CD4-positive, alpha-beta memory T cell (primary cell): ENCODE results near the gene SORCS3. TPM values are rescaled to one million over a fixed set of nuclear protein-coding genes. Genes with fewer than 3 reads are reported as not detected.

ENCODE experiments used
- CTCF ChIA-PET: fragments of 350-600 bp; sonication (Branson Sonifier 250); formaldehyde crosslinking; loops from one replicate; lab custom pipeline; 2021; ENCODE audit warnings: inconsistent platforms; ENCODE audit not compliant: partially characterized antibody; lab: Charles Lee
- POLR2A ChIA-PET: fragments of 350-600 bp; sonication (Branson Sonifier 250); formaldehyde crosslinking; loops from one replicate; lab custom pipeline; 2021; ENCODE audit not compliant: partially characterized antibody; lab: Charles Lee
- DNase-seq, 5 donors: peaks; one replicate each; pipeline versions ENCODE4 v3.0.0 to v3.0.0-alpha.2; 2020 to 2022; ENCODE audit warnings: mixed read lengths in 1 of 5
- H3K27ac ChIP-seq: one replicate; pipeline ENCODE4 v1.7.0; 2013; ENCODE audit warnings: low read depth, low read length
- H3K27me3 ChIP-seq: 2 replicates; pipeline ENCODE4 v1.7.0; 2013; ENCODE audit warnings: mild to moderate bottlenecking, low read length, moderate library complexity; ENCODE audit not compliant: insufficient read depth
- H3K36me3 ChIP-seq: 2 replicates; pipeline ENCODE4 v1.7.0; 2013; ENCODE audit warnings: mild to moderate bottlenecking, low read length, moderate library complexity; ENCODE audit not compliant: insufficient read depth
- H3K4me1 ChIP-seq: 2 replicates; pipeline ENCODE4 v1.7.0; 2013; ENCODE audit warnings: mild to moderate bottlenecking, low read length, moderate library complexity; ENCODE audit not compliant: insufficient read depth
- H3K4me3 ChIP-seq, 2 donors: one replicate each; pipeline ENCODE4 v1.7.0; 2013; ENCODE audit warnings: low read length in 2 of 2, mild to moderate bottlenecking in 1 of 2
- H3K9me3 ChIP-seq, 2 donors: one replicate each; pipeline ENCODE4 v1.7.0; 2013; ENCODE audit warnings: low read length in 2 of 2, control low read depth in 1 of 2; ENCODE audit not compliant: control insufficient read depth in 1 of 2
- H3K27ac Mint-ChIP-seq, 7 donors: one replicate each; pipeline ENCODE4 v1.8.0; 2020 to 2021; ENCODE audit warnings: mixed read lengths in 7 of 7, mild to moderate bottlenecking in 6 of 7, inconsistent platforms in 3 of 7, moderate library complexity in 3 of 7
- H3K27me3 Mint-ChIP-seq, 2 donors: one replicate each; pipeline ENCODE4 v1.8.0; 2020 to 2021; ENCODE audit warnings: mixed read lengths in 2 of 2
- H3K36me3 Mint-ChIP-seq, 2 donors: one replicate each; pipeline ENCODE4 v1.8.0; 2020 to 2021; ENCODE audit warnings: mixed read lengths in 2 of 2, inconsistent platforms in 1 of 2, mild to moderate bottlenecking in 1 of 2
- H3K4me1 Mint-ChIP-seq, 4 donors: one replicate each; pipeline ENCODE4 v1.8.0; 2020 to 2021; ENCODE audit warnings: mixed read lengths in 4 of 4, mild to moderate bottlenecking in 1 of 4
- H3K4me3 Mint-ChIP-seq, 8 donors: one replicate each; pipeline ENCODE4 v1.8.0; 2020 to 2021; ENCODE audit warnings: mixed read lengths in 8 of 8, mild to moderate bottlenecking in 7 of 8, moderate library complexity in 6 of 8, inconsistent platforms in 3 of 8
- H3K9me3 Mint-ChIP-seq, 8 donors: one replicate each; pipeline ENCODE4 v1.8.0; 2020 to 2021; ENCODE audit warnings: mixed read lengths in 8 of 8, mild to moderate bottlenecking in 5 of 8, inconsistent platforms in 3 of 8, moderate library complexity in 1 of 8
- intact Hi-C: fragments of 100-400 bp; cut with micrococcal nuclease; formaldehyde crosslinking; loops from one replicate; pipeline ENCODE4 v1.15.1; 2023
- polyA plus RNA-seq, 2 donors: library from polyadenylated mRNA; unstranded; fragments of 300-500 nt; fragmentation: Illumina TruSeq; gene quantifications; one replicate each; pipeline ENCODE4 v1.2.3, GENCODE V29; 2021
- total RNA-seq, 2 experiments: library from RNA; stranded (reverse); gene quantifications; one replicate each; pipeline ENCODE4 v1.2.3, GENCODE V29; 2021

SORCS3 gene
- total and polyA plus RNA-seq, 4 experiments from 2014 or later = 0.06 to 0.21 TPM; not detected in 2

DNA sequence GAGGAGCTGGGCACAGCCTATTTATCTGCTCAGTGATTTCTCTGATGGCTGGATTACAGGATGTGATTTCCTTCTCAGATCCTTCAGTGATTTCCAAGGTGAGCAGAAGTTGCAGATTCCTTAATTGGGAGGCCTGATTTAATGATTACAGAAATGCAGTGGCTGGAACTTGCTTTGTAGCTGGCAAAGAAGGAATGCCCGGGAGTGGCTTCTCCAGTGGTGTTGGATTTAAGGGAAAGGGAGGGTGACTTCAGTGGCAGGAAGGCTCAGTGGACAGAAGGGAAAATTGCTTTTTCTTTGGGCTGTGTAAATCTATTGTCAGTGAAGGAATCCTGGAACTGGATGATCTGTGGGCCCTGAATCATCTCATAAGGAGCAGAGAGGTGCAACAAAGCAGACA, 5.1 kb downstream of the SORCS3 start:
- peaks cover 27 to 43% of the 10 kb centered on the region in 2 donors for H3K27me3 Mint-ChIP-seq
- ChIA-PET CTCF (no interaction called here), POLR2A (no interaction called here)

DNA sequence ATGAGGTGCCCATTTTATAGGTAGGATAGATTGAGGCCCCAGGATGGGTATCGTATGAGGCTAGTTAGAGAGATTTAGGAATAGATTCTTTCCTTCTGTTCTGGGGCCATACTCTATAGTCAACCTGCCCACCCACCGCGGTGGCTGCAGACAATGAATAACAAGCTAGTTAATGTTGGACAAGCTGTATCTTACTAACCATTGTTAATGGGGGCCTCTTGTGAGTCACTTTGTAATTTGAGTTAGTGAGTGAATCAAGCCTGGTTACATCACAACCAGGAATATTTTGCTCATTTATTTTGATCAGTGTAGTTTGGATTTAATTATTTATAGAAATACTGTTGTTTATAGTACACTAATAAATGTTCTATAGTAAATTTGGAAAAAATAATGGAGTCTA, 7.3 kb downstream of the SORCS3 start:
- H3K4me1 Mint-ChIP-seq = peaks cover 0 to 2% (median 0%) of the 10 kb centered on the region in 4 donors
- POLR2A ChIA-PET = no interaction called here
- no peak for DNase-seq
- H3K36me3 ChIP-seq = no peaks in the 10 kb centered on the region
- intact Hi-C loops = no loop called here
- CTCF ChIA-PET = no interaction called here
- peaks cover 0 to 3% (median 0%) of the 10 kb centered on the region in 8 donors for H3K9me3 Mint-ChIP-seq
- H3K36me3 Mint-ChIP-seq = peaks cover 0 to 2% of the 10 kb centered on the region in 2 donors
- H3K9me3 ChIP-seq = no peaks in the 10 kb centered on the region
- no peak overlapping the region for H3K4me3 Mint-ChIP-seq
- H3K4me1 ChIP-seq = no peaks in the 10 kb centered on the region
- H3K4me3 ChIP-seq = no peak overlapping the region
- H3K27me3 Mint-ChIP-seq = peaks cover 24 to 40% of the 10 kb centered on the region in 2 donors
- H3K27ac ChIP-seq = no peak overlapping the region
- H3K27me3 ChIP-seq = no peaks in the 10 kb centered on the region
- H3K27ac Mint-ChIP-seq = no peak overlapping the region

More for the DNA sequence above, 5.1 kb downstream of the SORCS3 start:
- Mint-ChIP-seq H3K4me1 (peaks cover 0 to 2% (median 0%) of the 10 kb centered on the region in 4 donors), H3K9me3 (peaks cover 0 to 4% (median 0%) of the 10 kb centered on the region in 8 donors), H3K4me3 (no peak overlapping the region), H3K27ac (no peak overlapping the region), H3K36me3 (peaks cover 0 to 4% of the 10 kb centered on the region in 2 donors)
- no peaks in the 10 kb centered on the region for H3K9me3 ChIP-seq
- intact Hi-C loops = no loop called here
- H3K36me3 ChIP-seq = no peaks in the 10 kb centered on the region
- no peaks in the 10 kb centered on the region for H3K4me1 ChIP-seq
- H3K27ac ChIP-seq = no peak overlapping the region
- DNase-seq = no peak
- H3K4me3 ChIP-seq = no peak overlapping the region
- no peaks in the 10 kb centered on the region for H3K27me3 ChIP-seq

DNA sequence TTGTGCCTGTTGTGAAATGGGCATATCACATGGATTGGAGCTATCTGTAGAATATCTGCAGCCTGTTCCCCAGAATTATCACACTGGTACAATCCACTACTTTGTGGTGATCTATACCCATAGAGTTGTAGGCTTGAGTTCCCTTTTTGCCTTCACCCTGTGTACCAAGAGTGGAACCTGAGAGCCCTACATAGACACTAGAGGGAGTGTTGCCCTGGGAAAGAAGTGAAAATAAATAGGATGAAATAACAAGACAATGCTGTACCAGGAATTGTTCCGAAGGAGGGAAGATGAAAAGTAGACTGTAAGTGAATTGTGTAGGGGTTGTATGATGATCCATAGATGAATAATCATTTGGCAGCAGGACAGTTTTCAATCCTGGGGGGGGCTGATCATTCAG, 9.0 kb downstream of the SORCS3 start:
- no peaks in the 10 kb centered on the region for H3K27me3 ChIP-seq
- no peaks in the 10 kb centered on the region for H3K36me3 Mint-ChIP-seq
- POLR2A ChIA-PET = no interaction called here
- H3K4me3 Mint-ChIP-seq = no peak overlapping the region
- no peaks in the 10 kb centered on the region for H3K4me1 ChIP-seq
- no peak for DNase-seq
- H3K9me3 Mint-ChIP-seq = peaks cover 0 to 3% (median 0%) of the 10 kb centered on the region in 8 donors
- H3K27ac ChIP-seq = no peak overlapping the region
- no peaks in the 10 kb centered on the region for H3K36me3 ChIP-seq
- intact Hi-C loops = no loop called here
- H3K9me3 ChIP-seq = no peaks in the 10 kb centered on the region
- CTCF ChIA-PET = no interaction called here
- H3K4me3 ChIP-seq = no peak overlapping the region
- peaks cover 17 to 24% of the 10 kb centered on the region in 2 donors for H3K27me3 Mint-ChIP-seq
- H3K27ac Mint-ChIP-seq = no peak overlapping the region
- H3K4me1 Mint-ChIP-seq = no peaks in the 10 kb centered on the region

- Mint-ChIP-seq H3K27me3 (peaks cover 17 to 20% of the 10 kb centered on the region in 2 donors), H3K4me1 (no peaks in the 10 kb centered on the region)
- CTCF ChIA-PET = no interaction called here
Observed at GRCh38 chr10:104650635-104651331, 9.7 kb downstream of the SORCS3 start.

DNA sequence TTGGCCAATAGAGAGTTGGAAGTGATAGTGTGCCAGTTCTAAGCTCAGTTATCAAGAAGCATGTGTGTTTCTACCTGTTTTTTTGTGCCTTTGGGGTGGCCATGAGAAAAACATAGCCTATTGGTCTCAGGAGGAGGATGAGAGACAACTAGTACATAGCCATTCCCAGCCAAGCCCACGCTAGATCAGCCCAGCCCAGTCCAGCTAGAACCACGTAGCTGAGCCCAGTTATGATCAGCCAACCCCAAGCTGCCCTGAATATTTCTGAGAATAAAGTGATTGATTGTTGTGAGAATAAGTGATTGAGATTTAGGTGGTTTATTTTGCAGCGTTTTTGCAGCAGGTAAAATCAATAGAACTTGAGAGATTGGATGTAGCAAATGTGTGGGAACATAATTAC, 15.9 kb downstream of the SORCS3 start:
- Histone ChIP-seq H3K27ac (no peak overlapping the region), H3K27me3 (no peaks in the 10 kb centered on the region), H3K9me3 (no peaks in the 10 kb centered on the region), H3K4me1 (no peaks in the 10 kb centered on the region), H3K4me3 (no peak overlapping the region), H3K36me3 (no peaks in the 10 kb centered on the region)
- Mint-ChIP-seq H3K4me3 (no peak overlapping the region), H3K4me1 (no peaks in the 10 kb centered on the region), H3K9me3 (no peaks in the 10 kb centered on the region), H3K36me3 (no peaks in the 10 kb centered on the region), H3K27me3 (peaks cover 11 to 12% of the 10 kb centered on the region in 2 donors), H3K27ac (no peak overlapping the region)
- ChIA-PET POLR2A (no interaction called here), CTCF (no interaction called here)
- intact Hi-C loops = no loop called here
- no peak for DNase-seq

More at GRCh38 chr10:104650635-104651331, 9.7 kb downstream of the SORCS3 start:
- intact Hi-C loops = no loop called here
- POLR2A ChIA-PET = no interaction called here
- Mint-ChIP-seq H3K9me3 (peaks cover 0 to 3% (median 0%) of the 10 kb centered on the region in 8 donors), H3K27ac (no peak overlapping the region), H3K36me3 (no peaks in the 10 kb centered on the region), H3K4me3 (no peak overlapping the region)
- Histone ChIP-seq H3K4me1 (no peaks in the 10 kb centered on the region), H3K27ac (no peak overlapping the region), H3K9me3 (no peaks in the 10 kb centered on the region), H3K36me3 (no peaks in the 10 kb centered on the region), H3K4me3 (no peak overlapping the region), H3K27me3 (no peaks in the 10 kb centered on the region)
- no peak for DNase-seq

- no peak overlapping the region for H3K27ac ChIP-seq
- CTCF ChIA-PET = no interaction called here
- H3K27me3 Mint-ChIP-seq = peaks cover 9 to 10% of the 10 kb centered on the region in 2 donors
- no peaks in the 10 kb centered on the region for H3K4me1 Mint-ChIP-seq
- H3K4me3 Mint-ChIP-seq = no peak overlapping the region
- no peaks in the 10 kb centered on the region for H3K4me1 ChIP-seq
- H3K27ac Mint-ChIP-seq = no peak overlapping the region
- no peak for DNase-seq
- no peaks in the 10 kb centered on the region for H3K9me3 ChIP-seq
- intact Hi-C loops = no loop called here
- no peaks in the 10 kb centered on the region for H3K9me3 Mint-ChIP-seq
- H3K4me3 ChIP-seq = no peak overlapping the region
- POLR2A ChIA-PET = no interaction called here
- H3K36me3 Mint-ChIP-seq = no peaks in the 10 kb centered on the region
- no peaks in the 10 kb centered on the region for H3K36me3 ChIP-seq
- no peaks in the 10 kb centered on the region for H3K27me3 ChIP-seq
Observed at GRCh38 chr10:104657457-104657856, 16.4 kb downstream of the SORCS3 start.

GRCh38 chr10:104658067-104658466, 17.0 kb downstream of the SORCS3 start:
- POLR2A ChIA-PET = no interaction called here
- intact Hi-C loops = no loop called here

More at GRCh38 chr10:104658067-104658466, 17.0 kb downstream of the SORCS3 start:
- peaks cover 9% of the 10 kb centered on the region in 2 donors for H3K27me3 Mint-ChIP-seq
- no peak overlapping the region for H3K4me3 ChIP-seq
- CTCF ChIA-PET = no interaction called here
- H3K27ac Mint-ChIP-seq = no peak overlapping the region
- H3K27me3 ChIP-seq = no peaks in the 10 kb centered on the region
- H3K36me3 ChIP-seq = no peaks in the 10 kb centered on the region
- H3K4me3 Mint-ChIP-seq = no peak overlapping the region
- DNase-seq = no peak
- no peaks in the 10 kb centered on the region for H3K36me3 Mint-ChIP-seq
- no peaks in the 10 kb centered on the region for H3K9me3 Mint-ChIP-seq
- H3K27ac ChIP-seq = no peak overlapping the region
- no peaks in the 10 kb centered on the region for H3K4me1 ChIP-seq
- no peaks in the 10 kb centered on the region for H3K9me3 ChIP-seq
- H3K4me1 Mint-ChIP-seq = no peaks in the 10 kb centered on the region
